GM12891 (cell line): ENCODE data around the gene MAPRE2.

Experiments used
- POLR2A ChIP-seq: IDR thresholded peaks from 2 replicates; pipeline ENCODE4 v1.6.1; 2011; ENCODE audit warnings: low read depth, low read length, control low read depth
- TAF1 ChIP-seq: IDR thresholded peaks from 2 replicates; pipeline ENCODE4 v1.6.1; 2011; ENCODE audit warnings: low read depth, low read length, control low read depth

DNA sequence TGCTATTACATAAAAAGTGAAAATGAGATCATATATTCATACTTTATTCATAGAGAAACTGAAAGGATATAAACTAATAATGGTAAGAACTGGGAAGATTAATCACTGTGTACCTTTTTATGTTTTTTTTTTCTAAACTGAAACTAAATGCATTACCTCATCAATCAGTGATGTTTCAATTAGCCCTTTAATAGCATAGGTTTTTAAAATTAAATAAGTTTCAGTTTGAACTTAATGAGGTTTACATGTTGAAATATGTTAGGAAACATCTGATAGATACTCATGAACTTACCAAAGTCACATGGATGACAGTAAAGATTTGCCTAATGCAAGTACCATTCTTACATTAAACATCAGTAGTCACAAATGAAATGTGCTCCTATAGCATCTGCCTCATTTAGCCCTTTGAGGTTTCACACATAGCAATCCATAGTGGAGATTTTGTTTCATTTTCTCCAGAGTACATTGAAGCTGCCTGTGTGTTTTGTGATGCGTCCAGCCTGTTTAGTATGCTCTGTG, 8.9 kb downstream of the MAPRE2 start:
- TF ChIP-seq POLR2A (no peak), TAF1 (no peak)
